Measurements from ENCODE around the gene NMT2.

GRCh38 chr10:15201589-15202300 lies 33.3 kb upstream of the NMT2 start:
- TF ChIP-seq CTCF (conservative IDR thresholded peaks at IDR 0.05; ENCODE audit: low read depth, low read length) (no peak), EZH2 (IDR thresholded peaks at IDR 0.05; ENCODE audit: borderline replicate concordance, low read depth, low read length, poor library complexity, severe bottlenecking) (no peak)
